SU-DHL-6 (cell line): ENCODE measurements around the gene DENND5A.

ENCODE experiments used
- H2AFZ ChIP-seq: fragments of 200-600 bp; sonication (generic); 2 replicates; pipeline ENCODE4 v1.6.1; 2014; ENCODE audit warnings: low read depth, mild to moderate bottlenecking, moderate library complexity, mixed read lengths, antibody characterized with exemption, low read length; ENCODE audit not compliant: severe bottlenecking
- H3F3A ChIP-seq: fragments of 200-600 bp; shearing (Covaris generic); 2 replicates; pipeline ENCODE4 v1.6.0; 2016; ENCODE audit warnings: antibody characterized with exemption, mild to moderate bottlenecking; ENCODE audit not compliant: insufficient read depth
- H3K27ac ChIP-seq: fragments of 200-600 bp; sonication (generic); 2 replicates; pipeline ENCODE4 v1.5.1; 2016; ENCODE audit warnings: low read depth, mild to moderate bottlenecking, low read length, moderate library complexity, mixed read lengths
- H3K27me3 ChIP-seq: fragments of 200-600 bp; sonication (generic), shearing (Covaris generic); 2 replicates; pipeline ENCODE4 v1.6.0; 2014; ENCODE audit warnings: mild to moderate bottlenecking, low read length
- H3K36me3 ChIP-seq: fragments of 200-600 bp; sonication (generic); 2 replicates; pipeline ENCODE4 v1.6.1; 2014; ENCODE audit warnings: mild to moderate bottlenecking, low read length, mixed read lengths
- H3K4me2 ChIP-seq: fragments of 300-600, 200-600 bp; shearing (Covaris generic), sonication (generic); 2 replicates; pipeline ENCODE4 v1.6.0; 2014; ENCODE audit warnings: low read length, low read depth, mild to moderate bottlenecking; ENCODE audit not compliant: poor library complexity, severe bottlenecking
- H3K4me3 ChIP-seq: fragments of 200-600 bp; sonication (generic); 2 replicates; pipeline ENCODE4 v1.5.1; 2014; ENCODE audit warnings: antibody characterized with exemption, low read length, mild to moderate bottlenecking, mixed read lengths; ENCODE audit not compliant: insufficient read depth, poor library complexity, severe bottlenecking
- H3K79me2 ChIP-seq: fragments of 200-600 bp; sonication (generic); 2 replicates; pipeline ENCODE4 v1.6.1; 2014; ENCODE audit warnings: mild to moderate bottlenecking, low read length, moderate library complexity; ENCODE audit not compliant: insufficient read depth
- H3K9ac ChIP-seq: fragments of 200-600 bp; sonication (generic); 2 replicates; pipeline ENCODE4 v1.7.0; 2014; ENCODE audit warnings: mild to moderate bottlenecking, low read length
- H3K9me2 ChIP-seq: fragments of 200-600 bp; sonication (generic); replicated peaks from 2 replicates; pipeline ENCODE4 v1.6.1; 2014; ENCODE audit warnings: low read length; ENCODE audit not compliant: insufficient read depth
- H3K9me3 ChIP-seq: fragments of 200-600 bp; sonication (generic); 2 replicates; pipeline ENCODE4 v1.6.1; 2014; ENCODE audit warnings: low read length, mixed read lengths; ENCODE audit not compliant: insufficient read depth
- H4K20me1 ChIP-seq: fragments of 200-600 bp; sonication (generic); 2 replicates; pipeline ENCODE4 v1.6.1; 2014; ENCODE audit warnings: low read depth, mild to moderate bottlenecking, antibody characterized with exemption, low read length, moderate library complexity, mixed read lengths
- CTCF ChIP-seq: fragments of 200-600 bp; sonication (generic); IDR thresholded peaks from one replicate; pipeline ENCODE4 v1.5.1; 2017; ENCODE audit warnings: antibody characterized with exemption, mild to moderate bottlenecking, low read length, moderate library complexity; ENCODE audit not compliant: insufficient read depth, poor library complexity, severe bottlenecking
- EZH2phosphoT487 ChIP-seq: fragments of 200-600 bp; sonication (generic), shearing (Covaris generic); conservative IDR thresholded peaks from 2 replicates; pipeline ENCODE4 v1.6.1; 2018; ENCODE audit warnings: mild to moderate bottlenecking, antibody characterized with exemption, low read length, moderate library complexity, mixed read lengths

DENND5A gene

GRCh38 chr11:9206496-9206895 is 58.7 kb downstream of the DENND5A start:
- Histone ChIP-seq H3K27me3 (no peaks in the 10 kb centered on the region), H4K20me1 (no peaks in the 10 kb centered on the region), H2AFZ (no peak overlapping the region), H3F3A (no peaks in the 10 kb centered on the region), H3K27ac (no peak overlapping the region), H3K9me3 (no peaks in the 10 kb centered on the region), H3K9me2 (no peaks in the 10 kb centered on the region), H3K4me2 (no peak overlapping the region), H3K36me3 (no peaks in the 10 kb centered on the region), H3K9ac (no peak overlapping the region), H3K4me3 (no peak overlapping the region), H3K79me2 (no peaks in the 10 kb centered on the region)
- TF ChIP-seq EZH2phosphoT487 (no peak), CTCF (no peak)

- Histone ChIP-seq H3K9me2 (no peaks in the 10 kb centered on the region), H3K79me2 (no peaks in the 10 kb centered on the region), H3K4me2 (no peak overlapping the region)
Observed at GRCh38 chr11:9203691-9204311, 61.3 kb downstream of the DENND5A start.

GRCh38 chr11:9201372-9202162 is 63.6 kb downstream of the DENND5A start:
- H4K20me1 ChIP-seq, result no peaks in the 10 kb centered on the region
- no peak for TF ChIP-seq CTCF
- TF ChIP-seq EZH2phosphoT487, result no peak
- no peak overlapping the region for H3K4me3 ChIP-seq

More at GRCh38 chr11:9203691-9204311, 61.3 kb downstream of the DENND5A start:
- Histone ChIP-seq H3K4me3 (no peak overlapping the region), H3K9ac (no peak overlapping the region), H3K36me3 (no peaks in the 10 kb centered on the region), H3K27ac (no peak overlapping the region), H3K27me3 (no peaks in the 10 kb centered on the region), H4K20me1 (no peaks in the 10 kb centered on the region), H3K9me3 (no peaks in the 10 kb centered on the region), H3F3A (no peaks in the 10 kb centered on the region), H2AFZ (no peak overlapping the region)
- TF ChIP-seq EZH2phosphoT487 (no peak), CTCF (no peak)

More at GRCh38 chr11:9201372-9202162, 63.6 kb downstream of the DENND5A start:
- no peaks in the 10 kb centered on the region for H3K27me3 ChIP-seq
- H3K9ac ChIP-seq, result no peak overlapping the region
- no peak overlapping the region for H3K27ac ChIP-seq
- H3K9me3 ChIP-seq, result no peaks in the 10 kb centered on the region
- no peaks in the 10 kb centered on the region for H3K36me3 ChIP-seq
- no peaks in the 10 kb centered on the region for H3K9me2 ChIP-seq
- H2AFZ ChIP-seq, result no peak overlapping the region
- H3F3A ChIP-seq, result no peaks in the 10 kb centered on the region
- no peak overlapping the region for H3K4me2 ChIP-seq
- H3K79me2 ChIP-seq, result no peaks in the 10 kb centered on the region
